Stimulated activated CD4-positive, alpha-beta T cell treated with anti-CD3 and anti-CD28 coated beads, TNF-alpha, amount 100 ng/mL, for 48 hours (primary cell): ENCODE measurements around the gene KIAA0408.
"Not testable (repeated sequence)": the region's sequence is repeated elsewhere in the genome, so short reads cannot be mapped to it uniquely, and the experiment has no call there.

ENCODE experiments used
- DNase-seq, 3 donors: peaks; one replicate each; pipeline ENCODE4 v3.0.0-alpha.2; 2020; ENCODE audit warnings: low read depth in 3 of 3

The KIAA0408 gene

GRCh38 chr6:127412016-127412415 lies 47.2 kb downstream of the KIAA0408 start:
- DNase-seq: not testable (repeated sequence)
